Kidney (tissue), 14 donors: ENCODE measurements around the gene ATAD2B. TPM values are rescaled to one million over a fixed set of nuclear protein-coding genes. Genes with fewer than 3 reads are reported as not detected.

Source experiments
- DNase-seq, 5 donors: peaks; one replicate each; pipeline ENCODE4 v3.0.0-alpha.2; 2013 to 2020
- FAIRE-seq: peaks from 2 replicates; lab custom pipeline; 2012; peaks lifted over from hg19 to GRCh38; lab: Jason Lieb, UNC
- H3K27ac ChIP-seq, 2 donors: one replicate each; pipeline ENCODE4 v1.7.0; 2013; ENCODE audit warnings: low read depth in 2 of 2, low read length in 2 of 2, inconsistent platforms in 1 of 2
- H3K27me3 ChIP-seq: one replicate; pipeline ENCODE4 v1.7.1; 2013; ENCODE audit warnings: low read length, inconsistent platforms; ENCODE audit not compliant: control insufficient read depth, insufficient read depth
- H3K36me3 ChIP-seq, 3 donors: one replicate each; pipeline versions ENCODE4 v1.7.0 to v1.7.1; 2013; ENCODE audit warnings: low read length in 3 of 3, control low read depth in 1 of 3, inconsistent platforms in 1 of 3; ENCODE audit not compliant: insufficient read depth in 3 of 3, control insufficient read depth in 2 of 3
- H3K4me1 ChIP-seq, 3 donors: one replicate each; pipeline versions ENCODE4 v1.7.0 to v1.7.1; 2013; ENCODE audit warnings: low read length in 3 of 3, inconsistent platforms in 1 of 3, low read depth in 1 of 3; ENCODE audit not compliant: control insufficient read depth in 2 of 3, insufficient read depth in 2 of 3
- H3K4me3 ChIP-seq, 3 donors: one replicate each; pipeline versions ENCODE4 v1.7.0 to v1.8.1; 2013; ENCODE audit warnings: low read length in 3 of 3, control low read depth in 1 of 3, inconsistent platforms in 1 of 3
- H3K9ac ChIP-seq, 3 donors: one replicate each; pipeline versions ENCODE4 v1.7.0 to v1.7.1; 2013; ENCODE audit warnings: low read length in 3 of 3, control low read depth in 1 of 3, inconsistent platforms in 1 of 3
- H3K9me3 ChIP-seq, 3 donors: one replicate each; pipeline versions ENCODE4 v1.7.0 to v1.7.1; 2013; ENCODE audit warnings: low read length in 3 of 3, control low read depth in 1 of 3, inconsistent platforms in 1 of 3; ENCODE audit not compliant: control insufficient read depth in 2 of 3, insufficient read depth in 1 of 3
- intact Hi-C: fragments of 100-400 bp; cut with DNase I; formaldehyde crosslinking; loops from one replicate; pipeline ENCODE4 v1.11.1; 2022
- polyA plus RNA-seq: library from polyadenylated mRNA; stranded (reverse); fragments of 350-450 nt; fragmentation: Illumina TruSeq; extraction: RNeasy Lipid Tissue Mini Kit (QIAGEN cat#74804); gene quantifications from one replicate; pipeline ENCODE4 v1.2.3, GENCODE V29; 2014; ENCODE audit warnings: low read depth, low replicate concordance; ENCODE audit not compliant: insufficient read depth
- total RNA-seq: library from RNA; stranded (reverse); fragmentation: NEBNext Ultra II Directional; extraction: Animal tissue kit (Norgen Biotek cat#: 25700); gene quantifications from one replicate; pipeline ENCODE4 v1.2.1, GENCODE V29; 2021
- TF ChIP-seq, protein P1 (sequence below): IDR thresholded peaks from 3 replicates; pipeline ENCODE4 v1.5.1; 2012; ENCODE audit warnings: mild to moderate bottlenecking, moderate library complexity, borderline replicate concordance; ENCODE audit not compliant: insufficient read depth; ENCODE audit errors: extremely low read depth
- donor health status: control.
- donor health status: control.
- donor health status: control.
- donor health status: control.
- donor health status: control.
- donor health status: DM: yes; HTN: yes; CAD: no.
- donor health status: Normal renal cell carcinoma (clear cell type).

ATAD2B gene
- total and polyA plus RNA-seq, 2 donors from 2014 or later, result 2.3 to 28.7 TPM

DNA sequence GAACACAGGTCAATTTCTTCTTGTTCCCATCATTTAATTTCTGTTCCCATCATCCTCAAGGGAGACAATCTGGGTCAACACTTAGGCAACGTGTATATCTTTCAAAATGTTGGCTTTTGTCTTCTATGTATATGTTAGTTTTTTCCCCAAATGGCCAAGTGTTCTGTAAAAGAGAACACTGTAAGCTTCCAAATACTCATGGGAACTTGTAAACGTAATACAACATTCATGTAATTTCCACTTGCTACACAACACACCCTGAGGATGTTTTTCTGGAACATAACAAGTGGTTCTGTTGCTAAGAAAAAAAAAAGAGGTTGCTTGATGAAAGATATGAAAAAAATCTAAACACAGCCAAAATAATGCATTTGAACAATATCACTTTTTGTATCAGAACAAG, 149.1 kb downstream of the ATAD2B start:
- H3K27me3 ChIP-seq, result no peaks in the 10 kb centered on the region
- no peak overlapping the region for H3K27ac ChIP-seq
- no peak overlapping the region for H3K4me3 ChIP-seq
- intact Hi-C loops, result no loop called here
- H3K9ac ChIP-seq, result no peak overlapping the region
- no peaks in the 10 kb centered on the region for H3K9me3 ChIP-seq
- H3K4me1 ChIP-seq, result no peaks in the 10 kb centered on the region
- peaks cover 0 to 9% (median 2%) of the 10 kb centered on the region in 3 donors for H3K36me3 ChIP-seq
- no peak for FAIRE-seq
- TF ChIP-seq, protein P1, sequence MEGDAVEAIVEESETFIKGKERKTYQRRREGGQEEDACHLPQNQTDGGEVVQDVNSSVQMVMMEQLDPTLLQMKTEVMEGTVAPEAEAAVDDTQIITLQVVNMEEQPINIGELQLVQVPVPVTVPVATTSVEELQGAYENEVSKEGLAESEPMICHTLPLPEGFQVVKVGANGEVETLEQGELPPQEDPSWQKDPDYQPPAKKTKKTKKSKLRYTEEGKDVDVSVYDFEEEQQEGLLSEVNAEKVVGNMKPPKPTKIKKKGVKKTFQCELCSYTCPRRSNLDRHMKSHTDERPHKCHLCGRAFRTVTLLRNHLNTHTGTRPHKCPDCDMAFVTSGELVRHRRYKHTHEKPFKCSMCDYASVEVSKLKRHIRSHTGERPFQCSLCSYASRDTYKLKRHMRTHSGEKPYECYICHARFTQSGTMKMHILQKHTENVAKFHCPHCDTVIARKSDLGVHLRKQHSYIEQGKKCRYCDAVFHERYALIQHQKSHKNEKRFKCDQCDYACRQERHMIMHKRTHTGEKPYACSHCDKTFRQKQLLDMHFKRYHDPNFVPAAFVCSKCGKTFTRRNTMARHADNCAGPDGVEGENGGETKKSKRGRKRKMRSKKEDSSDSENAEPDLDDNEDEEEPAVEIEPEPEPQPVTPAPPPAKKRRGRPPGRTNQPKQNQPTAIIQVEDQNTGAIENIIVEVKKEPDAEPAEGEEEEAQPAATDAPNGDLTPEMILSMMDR, result no peak
- no peak for DNase-seq

- no peak overlapping the region for H3K9ac ChIP-seq
- DNase-seq, result no peak
- H3K9me3 ChIP-seq, result no peaks in the 10 kb centered on the region
- TF ChIP-seq, protein P1, result no peak
- no peaks in the 10 kb centered on the region for H3K27me3 ChIP-seq
- no peak overlapping the region for H3K27ac ChIP-seq
- H3K4me3 ChIP-seq, result no peak overlapping the region
- H3K36me3 ChIP-seq, result peaks cover 2 to 6% (median 3%) of the 10 kb centered on the region in 3 donors
- intact Hi-C loops, result no loop called here
- H3K4me1 ChIP-seq, result no peaks in the 10 kb centered on the region
- FAIRE-seq, result no peak
Observed at GRCh38 chr2:23776021-23776420, 150.9 kb downstream of the ATAD2B start.

DNA sequence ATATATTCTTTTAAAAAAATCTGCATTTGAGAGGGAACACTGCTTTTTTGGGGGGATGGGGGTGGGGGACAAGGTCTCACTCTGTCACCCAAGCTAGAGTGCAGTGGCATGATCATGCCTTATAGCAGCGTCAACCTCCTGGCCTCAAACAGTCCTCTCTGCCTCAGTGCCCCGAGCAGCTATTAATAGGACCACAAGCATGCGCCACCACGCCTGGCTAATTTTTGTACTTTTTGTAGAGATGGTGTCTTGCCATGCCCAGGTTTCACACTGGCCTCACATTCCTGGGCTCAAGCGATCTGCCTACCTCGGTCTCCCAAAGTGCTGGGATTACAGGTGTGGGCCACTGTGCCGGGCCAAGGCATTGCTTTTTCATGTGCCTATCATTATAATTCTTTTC, 154.2 kb downstream of the ATAD2B start:
- no peak for DNase-seq
- H3K9me3 ChIP-seq, result no peaks in the 10 kb centered on the region
- peaks cover 0 to 4% (median 0%) of the 10 kb centered on the region in 3 donors for H3K36me3 ChIP-seq

More for the DNA sequence above, 154.2 kb downstream of the ATAD2B start:
- intact Hi-C loops, result no loop called here
- Histone ChIP-seq H3K4me1 (no peaks in the 10 kb centered on the region), H3K27ac (no peak overlapping the region), H3K9ac (no peak overlapping the region), H3K4me3 (no peak overlapping the region), H3K27me3 (no peaks in the 10 kb centered on the region)
- TF ChIP-seq, protein P1, result no peak
- no peak for FAIRE-seq
